Neuron (in vitro differentiated cells): ENCODE data around the gene ADGRD2.

ENCODE experiments used
- H2AFZ ChIP-seq: one replicate; pipeline ENCODE4 v1.6.1; 2013; ENCODE audit warnings: low read depth, mild to moderate bottlenecking, inconsistent platforms, low read length, moderate library complexity
- H3K27me3 ChIP-seq: one replicate; pipeline ENCODE4 v1.6.1; 2013; ENCODE audit warnings: low read length; ENCODE audit not compliant: insufficient read depth
- H3K36me3 ChIP-seq: one replicate; pipeline ENCODE4 v1.6.1; 2013; ENCODE audit warnings: low read length; ENCODE audit not compliant: insufficient read depth
- H3K4me1 ChIP-seq: one replicate; pipeline ENCODE4 v1.6.1; 2013; ENCODE audit warnings: low read length; ENCODE audit not compliant: insufficient read depth
- H3K4me3 ChIP-seq: 2 replicates; pipeline ENCODE4 v1.5.1; 2013; ENCODE audit warnings: mild to moderate bottlenecking, low read length, moderate library complexity
- H3K9me3 ChIP-seq: one replicate; pipeline ENCODE4 v1.6.1; 2013; ENCODE audit warnings: low read length

ADGRD2 gene

DNA sequence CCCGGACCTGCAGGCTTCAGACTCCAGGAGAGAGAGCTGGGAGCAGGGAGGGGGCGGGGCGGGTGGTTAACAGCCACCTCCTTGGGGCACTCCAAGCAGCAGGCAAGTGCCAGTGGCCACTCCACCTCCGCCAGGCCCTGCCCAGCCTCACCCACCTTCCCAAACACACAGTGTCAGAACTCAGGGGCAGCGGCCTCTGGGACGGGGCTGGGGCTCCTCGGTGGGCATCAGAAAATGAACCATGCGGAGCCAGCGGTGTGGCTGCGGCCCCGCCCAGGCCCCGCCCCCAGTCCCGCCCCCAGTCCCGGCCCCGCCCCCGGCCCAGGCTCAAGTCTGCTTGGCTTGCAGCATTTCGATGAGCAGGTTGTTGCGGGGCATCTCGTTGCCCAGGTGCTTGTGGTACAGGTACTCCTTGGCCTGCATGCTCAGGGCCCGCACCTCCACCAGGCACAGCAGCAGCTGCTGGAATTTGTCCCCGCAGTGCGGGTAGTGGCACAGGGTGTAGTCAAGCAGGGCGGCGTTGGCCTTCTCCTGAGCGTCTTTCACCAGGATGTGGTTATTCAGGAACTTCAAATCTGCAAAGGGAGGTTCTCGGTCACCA is 32.3 kb downstream of the ADGRD2 start:
- H3K27me3 ChIP-seq, result peaks cover 16% of the 10 kb centered on the region
- H2AFZ ChIP-seq, result no peak overlapping the region
- H3K4me3 ChIP-seq, result no peak overlapping the region
- H3K36me3 ChIP-seq, result no peaks in the 10 kb centered on the region
- peaks cover 27% of the 10 kb centered on the region for H3K4me1 ChIP-seq
- H3K9me3 ChIP-seq, result peaks cover 6% of the 10 kb centered on the region

DNA sequence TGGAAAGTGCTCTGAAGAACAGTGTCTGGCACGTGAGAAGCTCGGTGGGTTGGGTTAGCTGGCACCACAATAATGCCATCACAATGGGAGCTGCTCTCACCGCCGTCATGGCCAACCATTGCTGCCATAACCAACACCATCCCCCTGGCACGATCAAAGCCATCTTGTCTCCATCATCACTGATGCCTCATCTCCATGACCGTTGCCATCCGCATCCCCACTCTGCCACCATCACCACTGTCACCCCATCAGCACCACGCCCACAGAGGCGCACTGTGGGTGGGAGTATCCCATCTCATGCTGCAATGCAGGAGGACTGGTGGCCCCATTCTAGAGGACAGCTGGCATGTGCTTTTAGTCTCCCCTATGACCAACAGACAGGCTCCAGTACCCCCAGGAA is 33.2 kb downstream of the ADGRD2 start:
- Histone ChIP-seq H3K4me3 (no peak overlapping the region), H3K27me3 (peaks cover 20% of the 10 kb centered on the region), H3K36me3 (no peaks in the 10 kb centered on the region), H2AFZ (no peak overlapping the region), H3K9me3 (peaks cover 6% of the 10 kb centered on the region), H3K4me1 (peaks cover 25% of the 10 kb centered on the region)

DNA sequence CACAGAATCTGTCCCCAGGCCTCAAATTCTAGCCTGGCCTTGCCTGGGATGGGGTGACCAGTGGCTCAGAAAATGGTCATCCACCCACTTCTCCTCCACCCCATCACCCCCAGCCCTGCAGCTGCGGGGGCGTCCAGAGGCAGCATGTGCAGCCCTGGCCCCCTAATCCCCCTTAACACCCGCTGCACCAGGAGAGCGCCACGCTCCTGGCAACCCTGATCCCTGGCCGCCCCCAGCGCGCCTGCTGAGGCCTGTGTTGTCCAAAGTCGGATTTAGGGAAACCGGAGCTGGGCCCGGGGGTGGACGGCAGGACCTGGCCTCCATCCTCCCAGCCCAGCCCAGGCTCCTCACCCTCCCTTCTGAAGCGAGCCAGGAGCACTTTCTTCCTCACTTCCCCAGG is 35.0 kb downstream of the ADGRD2 start:
- Histone ChIP-seq H3K4me1 (peaks cover 29% of the 10 kb centered on the region), H3K4me3 (no peak overlapping the region), H3K36me3 (no peaks in the 10 kb centered on the region), H2AFZ (no peak overlapping the region), H3K27me3 (peaks cover 28% of the 10 kb centered on the region), H3K9me3 (peaks cover 6% of the 10 kb centered on the region)

DNA sequence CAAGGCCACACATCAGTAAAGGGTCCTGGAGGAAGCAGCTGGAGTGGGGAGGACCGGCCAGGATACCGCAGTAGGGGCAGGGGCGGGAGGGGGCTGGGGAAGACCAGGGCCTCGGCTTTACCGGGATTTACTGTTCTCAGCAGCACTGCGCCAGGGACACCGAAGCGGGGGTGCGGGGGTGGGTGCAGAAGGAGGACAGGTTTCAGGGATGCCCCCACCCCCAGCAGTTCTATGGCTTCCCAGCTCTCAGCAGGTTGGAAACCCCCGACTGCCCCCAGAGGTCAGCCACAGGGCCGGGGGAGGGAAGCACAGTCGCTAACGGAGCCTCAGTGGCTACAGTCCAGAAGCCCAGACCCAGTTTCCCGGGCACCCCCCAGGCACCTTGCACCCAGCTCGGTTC is 35.7 kb downstream of the ADGRD2 start:
- Histone ChIP-seq H3K4me1 (peaks cover 30% of the 10 kb centered on the region), H3K36me3 (no peaks in the 10 kb centered on the region), H3K9me3 (peaks cover 6% of the 10 kb centered on the region), H2AFZ (no peak overlapping the region), H3K27me3 (peaks cover 28% of the 10 kb centered on the region), H3K4me3 (no peak overlapping the region)

DNA sequence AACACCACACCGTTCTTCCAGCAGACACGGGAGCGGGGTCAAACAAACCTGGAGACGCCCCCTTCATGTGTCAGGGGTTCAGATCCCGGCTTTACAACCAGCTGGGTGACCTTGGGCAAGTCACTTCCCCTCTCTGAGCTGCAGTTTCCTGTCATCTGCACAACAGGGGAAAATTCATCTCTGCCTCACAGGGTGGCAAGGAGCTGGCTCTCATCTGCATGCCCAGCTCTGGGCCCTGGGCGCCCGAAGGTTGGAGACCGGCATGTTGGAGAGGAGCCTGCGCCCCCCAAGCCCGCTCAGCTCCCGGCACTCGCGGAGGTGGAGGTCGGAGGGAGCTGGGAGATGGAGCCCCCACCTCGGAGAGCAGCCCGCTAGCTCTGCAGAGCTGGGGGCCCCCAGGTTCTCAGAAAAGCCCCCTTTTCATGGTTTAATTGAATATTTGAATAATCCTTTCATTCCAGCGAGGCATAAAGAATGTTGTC is 36.6 kb downstream of the ADGRD2 start:
- H3K9me3 ChIP-seq, result peaks cover 6% of the 10 kb centered on the region
- H3K27me3 ChIP-seq, result peaks cover 37% of the 10 kb centered on the region
- no peaks in the 10 kb centered on the region for H3K36me3 ChIP-seq
- peaks cover 30% of the 10 kb centered on the region for H3K4me1 ChIP-seq
- H3K4me3 ChIP-seq, result no peak overlapping the region
- H2AFZ ChIP-seq, result no peak overlapping the region

DNA sequence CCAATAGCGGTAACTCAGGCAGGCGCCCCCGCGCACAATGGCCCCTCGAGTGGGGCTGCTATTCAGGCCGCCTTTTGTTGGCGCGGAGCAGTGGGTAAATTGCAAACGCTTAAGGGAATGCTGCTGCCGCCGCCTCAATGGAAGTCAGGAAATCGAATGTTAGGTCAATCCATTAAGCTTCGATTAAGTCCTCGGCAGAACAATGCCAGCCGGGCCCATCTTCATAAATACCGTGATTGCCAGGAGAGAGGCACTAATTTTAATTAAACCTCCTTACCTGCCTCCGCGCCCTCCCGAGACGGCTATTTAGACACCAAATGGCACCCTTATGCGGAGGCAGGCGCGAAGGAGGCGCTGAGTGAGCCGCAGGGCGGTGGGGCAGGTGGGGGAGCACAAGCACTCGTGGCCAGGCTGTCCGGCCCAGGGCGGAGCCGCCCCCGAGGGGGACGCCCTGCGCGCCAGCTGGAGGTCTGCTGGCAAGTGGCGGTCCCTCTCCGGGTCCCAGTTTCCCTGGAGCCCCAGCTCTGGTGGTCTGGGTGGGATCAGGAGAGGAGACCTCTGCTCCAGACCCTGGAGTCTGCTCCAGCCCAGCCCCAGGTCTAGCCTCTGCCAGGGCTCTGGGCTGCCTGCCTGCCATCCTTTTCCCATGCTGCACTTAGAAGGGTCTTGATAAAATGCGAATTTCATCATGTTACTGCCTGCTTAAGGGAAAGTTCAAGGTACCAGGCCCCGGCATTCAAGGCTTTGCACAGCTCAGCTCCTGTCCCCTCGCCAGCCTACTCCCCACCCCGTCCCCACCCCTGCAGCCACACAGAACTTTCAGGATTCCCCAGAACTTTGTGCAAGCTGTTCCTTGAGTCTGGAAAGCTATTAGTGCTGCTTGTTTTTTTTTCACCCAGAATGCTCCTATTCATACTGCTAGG is 37.3 kb downstream of the ADGRD2 start:
- H2AFZ ChIP-seq, result no peak overlapping the region
- peaks cover 39% of the 10 kb centered on the region for H3K27me3 ChIP-seq
- H3K36me3 ChIP-seq, result no peaks in the 10 kb centered on the region
- peaks cover 30% of the 10 kb centered on the region for H3K4me1 ChIP-seq
- peaks cover 6% of the 10 kb centered on the region for H3K9me3 ChIP-seq
- no peak overlapping the region for H3K4me3 ChIP-seq

DNA sequence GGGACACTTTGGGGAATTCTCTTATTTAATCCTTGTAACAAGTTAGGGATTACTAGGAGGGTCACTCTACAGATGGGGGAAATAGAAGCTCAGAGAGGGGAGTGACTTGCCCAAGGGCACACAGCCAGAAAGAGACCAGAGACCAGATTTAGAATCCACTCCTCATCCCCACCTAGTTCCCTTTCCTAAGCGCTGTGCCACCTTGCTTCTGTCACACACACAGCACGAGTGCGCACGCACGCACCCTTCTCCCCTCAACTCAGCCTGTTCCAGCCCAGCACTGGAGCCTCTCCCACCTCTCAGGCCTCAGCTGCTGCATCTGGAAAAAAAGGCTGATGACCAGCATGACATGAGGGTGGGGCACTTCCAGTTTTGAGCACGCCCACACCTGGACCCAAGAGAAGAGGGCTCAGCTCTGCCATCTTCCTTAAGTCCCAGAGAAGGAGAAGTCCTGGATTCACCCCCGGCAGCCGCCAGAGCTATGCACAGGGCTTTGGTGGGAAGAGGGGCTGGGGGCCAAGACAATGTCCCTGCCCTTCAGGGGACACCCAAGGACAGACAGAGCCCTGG is 38.5 kb downstream of the ADGRD2 start:
- Histone ChIP-seq H3K36me3 (no peaks in the 10 kb centered on the region), H3K9me3 (peaks cover under 1% of the 10 kb centered on the region), H3K4me1 (peaks cover 30% of the 10 kb centered on the region), H2AFZ (no peak overlapping the region), H3K4me3 (no peak overlapping the region), H3K27me3 (peaks cover 38% of the 10 kb centered on the region)

DNA sequence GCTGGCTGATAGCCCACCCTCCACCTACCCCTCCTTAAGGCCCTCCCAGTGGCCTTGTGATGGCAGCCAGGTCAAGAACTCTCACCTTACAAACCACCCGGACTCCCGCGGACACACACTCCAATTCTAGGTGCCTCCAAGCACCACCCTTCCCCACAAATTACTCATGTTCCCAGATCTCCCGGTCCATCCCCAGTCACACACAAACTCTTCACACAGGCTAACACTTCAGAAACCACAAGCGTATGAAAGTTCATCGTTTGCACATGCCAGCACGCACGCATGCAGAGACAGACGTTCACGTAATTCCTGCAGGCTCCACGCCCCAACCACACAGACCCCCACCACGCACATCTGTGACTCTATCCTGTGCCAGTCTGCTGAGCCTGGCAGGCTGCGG is 39.0 kb downstream of the ADGRD2 start:
- H3K27me3 ChIP-seq, result peaks cover 43% of the 10 kb centered on the region
- H3K9me3 ChIP-seq, result no peaks in the 10 kb centered on the region

DNA sequence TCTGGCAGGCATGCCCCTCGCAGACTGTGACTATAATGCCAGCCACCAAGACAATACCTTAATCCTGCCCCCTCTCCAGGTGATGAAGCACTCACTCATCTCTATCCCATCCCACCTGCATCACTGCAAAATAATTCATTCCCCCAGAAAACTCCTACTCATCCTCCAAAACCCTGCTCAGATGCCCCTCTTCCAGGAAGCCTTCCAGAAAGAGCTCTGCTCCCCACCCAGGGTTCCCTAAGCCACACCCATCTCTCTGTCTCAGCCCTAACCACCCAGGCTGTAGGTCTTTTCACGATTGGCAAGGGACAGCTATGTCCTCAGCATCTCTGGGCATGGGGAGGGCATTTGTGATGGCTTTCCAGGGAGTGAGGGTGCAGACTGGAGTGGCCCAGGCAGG is 39.8 kb downstream of the ADGRD2 start:
- Histone ChIP-seq H2AFZ (no peak overlapping the region), H3K27me3 (peaks cover 51% of the 10 kb centered on the region), H3K4me1 (peaks cover 30% of the 10 kb centered on the region), H3K9me3 (no peaks in the 10 kb centered on the region), H3K4me3 (no peak overlapping the region), H3K36me3 (no peaks in the 10 kb centered on the region)

More for the DNA sequence above, 39.0 kb downstream of the ADGRD2 start:
- Histone ChIP-seq H3K4me3 (no peak overlapping the region), H3K36me3 (no peaks in the 10 kb centered on the region), H2AFZ (no peak overlapping the region), H3K4me1 (peaks cover 30% of the 10 kb centered on the region)

DNA sequence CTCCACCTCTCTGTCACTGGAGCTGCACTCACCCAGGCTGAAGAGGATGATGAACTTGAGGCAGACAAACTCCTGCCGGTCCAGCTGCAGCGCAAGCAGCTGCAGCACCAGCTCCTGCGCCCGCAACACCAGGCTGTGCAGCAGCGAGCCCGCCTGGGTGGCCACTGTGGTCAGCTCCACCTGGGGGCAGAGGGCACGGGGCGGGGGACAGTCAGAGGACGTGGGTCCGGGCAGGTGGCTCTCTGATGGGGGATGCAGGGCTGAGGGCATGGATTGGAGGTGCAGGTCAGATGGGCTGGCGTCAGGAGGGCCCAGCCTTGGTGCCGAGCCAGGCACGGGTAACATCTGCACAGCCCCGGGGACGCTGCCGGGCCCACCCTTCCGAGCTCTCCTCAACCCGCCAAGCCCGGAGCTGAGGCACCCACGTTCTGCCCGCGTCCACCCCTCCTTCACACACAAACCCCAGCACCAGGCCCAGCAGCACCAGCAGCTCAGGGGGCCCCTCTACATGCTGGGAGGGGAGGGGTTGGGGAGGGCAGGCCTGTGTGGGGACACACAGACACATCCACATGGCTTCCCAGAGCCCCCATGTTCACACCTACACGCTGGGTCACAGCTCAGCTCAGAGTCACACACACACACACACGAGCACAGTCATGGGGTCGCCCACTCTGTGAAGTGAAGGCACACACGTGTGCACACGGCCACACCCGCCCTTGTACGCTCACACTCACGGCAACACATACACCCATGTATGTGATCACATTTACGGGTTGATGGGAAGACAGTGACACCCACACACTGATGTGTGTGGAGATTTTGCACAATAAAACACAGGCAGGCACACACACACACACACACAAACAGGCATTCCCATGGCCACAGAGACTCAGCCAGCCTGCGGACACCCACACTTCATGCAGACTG is 41.1 kb downstream of the ADGRD2 start:
- peaks cover 28% of the 10 kb centered on the region for H3K4me1 ChIP-seq
- H2AFZ ChIP-seq, result no peak overlapping the region
- no peaks in the 10 kb centered on the region for H3K9me3 ChIP-seq
- H3K4me3 ChIP-seq, result no peak overlapping the region
- peaks cover 62% of the 10 kb centered on the region for H3K27me3 ChIP-seq
- H3K36me3 ChIP-seq, result no peaks in the 10 kb centered on the region

DNA sequence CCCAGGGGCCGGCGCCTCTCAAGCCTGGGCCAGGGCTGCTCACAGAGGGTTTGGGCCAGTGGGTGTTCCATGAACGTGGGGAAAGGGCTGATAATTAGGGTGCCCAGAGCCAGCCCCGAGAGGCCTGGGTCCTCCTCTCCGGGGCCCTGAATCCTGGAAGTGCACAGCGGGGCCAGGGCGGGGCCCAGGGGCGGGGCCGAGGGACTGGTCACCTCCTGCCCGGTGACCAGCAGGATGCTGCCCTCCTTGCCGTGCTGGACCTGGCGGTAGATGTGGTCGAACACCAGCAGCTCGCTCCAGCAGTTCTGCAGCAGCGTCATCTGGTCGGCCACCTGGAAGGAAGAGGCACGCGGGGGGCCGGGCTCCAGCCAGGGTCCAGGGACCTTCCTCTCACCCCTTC is 42.6 kb downstream of the ADGRD2 start:
- Histone ChIP-seq H3K36me3 (no peaks in the 10 kb centered on the region), H3K4me1 (peaks cover 14% of the 10 kb centered on the region), H3K4me3 (no peak overlapping the region), H2AFZ (no peak overlapping the region), H3K9me3 (no peaks in the 10 kb centered on the region), H3K27me3 (peaks cover 77% of the 10 kb centered on the region)

DNA sequence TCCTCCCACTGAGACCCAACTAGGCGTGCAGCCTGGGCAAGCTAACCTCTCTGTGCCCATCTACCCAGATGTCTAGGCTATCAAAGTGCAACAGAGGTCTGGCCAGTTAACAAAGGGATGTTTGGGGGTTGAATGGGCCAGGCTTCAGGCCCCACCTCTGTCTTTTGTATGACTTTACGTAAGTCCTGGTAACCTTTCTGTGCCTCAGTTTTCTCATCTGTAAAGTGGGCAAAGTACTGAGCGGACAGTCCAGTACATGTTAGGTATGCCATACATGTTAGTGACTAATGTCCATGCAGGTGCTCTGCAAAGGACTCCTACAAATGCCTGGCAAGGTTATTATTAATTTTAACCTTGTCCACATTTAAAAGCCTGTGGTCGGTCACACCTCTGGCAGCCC is 43.0 kb downstream of the ADGRD2 start:
- Histone ChIP-seq H3K4me3 (no peak overlapping the region), H3K4me1 (peaks cover 13% of the 10 kb centered on the region), H3K27me3 (peaks cover 79% of the 10 kb centered on the region), H3K36me3 (no peaks in the 10 kb centered on the region), H2AFZ (no peak overlapping the region), H3K9me3 (no peaks in the 10 kb centered on the region)
